Thyroid gland (tissue), 4 donors: Measurements from ENCODE around the gene FXYD3.

Experiments
- POLR2A ChIP-seq, 2 donors: fragments of 450-650 bp; IDR thresholded peaks; one replicate each; pipeline ENCODE4 v1.6.1; 2017; ENCODE audit warnings: antibody characterized with exemption in 2 of 2, mild to moderate bottlenecking in 2 of 2, moderate library complexity in 1 of 2
- TF ChIP-seq, protein P1 (sequence below), 6 experiments: fragments of 200-600 bp in 3 of 6; fragments of 450-650 bp in 3 of 6; sonication (generic) in 3 of 6; IDR thresholded peaks; one replicate each; pipeline ENCODE4 v1.5.1; 2016 to 2019; ENCODE audit warnings: antibody characterized with exemption in 6 of 6, mild to moderate bottlenecking in 2 of 6, inconsistent platforms in 1 of 6, moderate library complexity in 1 of 6

DNA sequence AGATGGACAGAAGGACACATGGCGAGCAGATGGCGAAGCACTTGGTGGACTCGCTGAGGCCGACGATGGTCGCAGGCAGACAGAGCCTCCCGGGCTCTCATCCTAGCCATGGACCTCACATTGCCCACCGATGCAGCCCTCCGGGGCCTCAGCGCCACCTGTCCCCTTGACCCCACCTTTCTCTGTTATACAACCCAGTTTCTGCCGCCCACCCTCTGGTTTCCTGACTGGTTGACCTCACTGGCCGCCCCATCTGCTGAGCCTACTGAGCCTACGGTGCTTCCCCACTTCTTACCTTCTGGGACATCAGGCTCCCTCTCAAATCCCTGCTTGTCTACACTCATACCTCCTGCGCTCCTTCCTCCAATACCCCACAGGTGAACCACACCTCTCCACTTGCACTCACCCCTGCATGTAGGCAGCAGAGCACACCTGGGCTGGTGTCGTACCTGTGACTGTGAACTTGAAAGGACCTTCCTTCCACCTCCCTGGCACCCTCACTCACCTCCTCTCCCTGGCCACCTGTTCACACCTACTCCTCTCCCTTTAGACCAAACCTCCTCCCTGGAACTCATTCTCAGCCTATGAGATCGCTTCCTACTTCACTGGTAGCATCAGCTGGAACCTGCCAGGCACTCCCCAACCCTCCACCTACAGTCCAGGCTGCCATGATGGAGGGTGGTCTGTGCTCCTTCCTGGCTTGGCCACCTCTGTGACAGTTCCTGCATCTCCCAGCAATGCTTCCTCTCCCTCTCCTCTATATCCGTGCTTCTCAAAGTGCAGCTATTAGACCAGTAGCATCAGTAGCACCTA lies 38.0 kb upstream of the FXYD3 start:
- TF ChIP-seq, protein P1, sequence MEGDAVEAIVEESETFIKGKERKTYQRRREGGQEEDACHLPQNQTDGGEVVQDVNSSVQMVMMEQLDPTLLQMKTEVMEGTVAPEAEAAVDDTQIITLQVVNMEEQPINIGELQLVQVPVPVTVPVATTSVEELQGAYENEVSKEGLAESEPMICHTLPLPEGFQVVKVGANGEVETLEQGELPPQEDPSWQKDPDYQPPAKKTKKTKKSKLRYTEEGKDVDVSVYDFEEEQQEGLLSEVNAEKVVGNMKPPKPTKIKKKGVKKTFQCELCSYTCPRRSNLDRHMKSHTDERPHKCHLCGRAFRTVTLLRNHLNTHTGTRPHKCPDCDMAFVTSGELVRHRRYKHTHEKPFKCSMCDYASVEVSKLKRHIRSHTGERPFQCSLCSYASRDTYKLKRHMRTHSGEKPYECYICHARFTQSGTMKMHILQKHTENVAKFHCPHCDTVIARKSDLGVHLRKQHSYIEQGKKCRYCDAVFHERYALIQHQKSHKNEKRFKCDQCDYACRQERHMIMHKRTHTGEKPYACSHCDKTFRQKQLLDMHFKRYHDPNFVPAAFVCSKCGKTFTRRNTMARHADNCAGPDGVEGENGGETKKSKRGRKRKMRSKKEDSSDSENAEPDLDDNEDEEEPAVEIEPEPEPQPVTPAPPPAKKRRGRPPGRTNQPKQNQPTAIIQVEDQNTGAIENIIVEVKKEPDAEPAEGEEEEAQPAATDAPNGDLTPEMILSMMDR (IDR thresholded peaks at IDR 0.05), result no peak
- no peak for TF ChIP-seq POLR2A (IDR thresholded peaks at IDR 0.05)
